Cardiac muscle cell (in vitro differentiated cells and primary cell): ENCODE results near the gene CELSR1. TPM values are rescaled to one million over a fixed set of nuclear protein-coding genes. Genes with fewer than 3 reads are reported as not detected.

Source experiments
- DNase-seq, 2 donors: peaks; one replicate each; pipeline versions ENCODE4 v3.0.0 to v3.0.0-alpha.2; 2010 to 2017; ENCODE audit warnings: low read depth in 1 of 2, low spot score in 1 of 2
- H3K27ac ChIP-seq: fragments of 200-600 bp; sonication (generic); 2 replicates; pipeline ENCODE4 v1.5.1; 2016
- H3K27me3 ChIP-seq: fragments of 200-600 bp; sonication (generic); 2 replicates; pipeline ENCODE4 v1.6.0; 2016; ENCODE audit warnings: control low read depth
- H3K36me3 ChIP-seq: fragments of 200-600 bp; sonication (generic); 2 replicates; pipeline ENCODE4 v1.5.1; 2016; ENCODE audit warnings: control low read depth
- H3K4me1 ChIP-seq: fragments of 200-600 bp; sonication (generic); 2 replicates; pipeline ENCODE4 v1.8.1; 2017; ENCODE audit warnings: low read depth, mild to moderate bottlenecking, mixed run types
- H3K4me3 ChIP-seq: fragments of 200-600 bp; sonication (generic); 2 replicates; pipeline ENCODE4 v1.5.1; 2016; ENCODE audit warnings: mild to moderate bottlenecking
- H3K9me3 ChIP-seq: fragments of 200-600 bp; sonication (generic); 2 replicates; pipeline ENCODE4 v1.5.1; 2017; ENCODE audit warnings: low read depth, mild to moderate bottlenecking, control low read depth
- polyA plus RNA-seq: library from polyadenylated mRNA; unstranded; fragments of >200 nt; fragmentation: Nextera tagmentation; extraction: Ambion mirVana; gene quantifications from 2 replicates; pipeline ENCODE4 v1.2.1, GENCODE V29; 2016
- total RNA-seq: library from RNA; depleted of rRNA; stranded (reverse); fragments of >200 nt; gene quantifications from 2 replicates; pipeline ENCODE4 v1.2.3, GENCODE V29; 2016
- TF ChIP-seq, protein P1 (sequence below): IDR thresholded peaks from 2 replicates; pipeline ENCODE4 v1.5.1; 2012; ENCODE audit warnings: low read depth, mild to moderate bottlenecking, low read length

CELSR1 gene
- total and polyA plus RNA-seq, 2 experiments from 2014 or later = 9.0 to 37.4 TPM

DNA sequence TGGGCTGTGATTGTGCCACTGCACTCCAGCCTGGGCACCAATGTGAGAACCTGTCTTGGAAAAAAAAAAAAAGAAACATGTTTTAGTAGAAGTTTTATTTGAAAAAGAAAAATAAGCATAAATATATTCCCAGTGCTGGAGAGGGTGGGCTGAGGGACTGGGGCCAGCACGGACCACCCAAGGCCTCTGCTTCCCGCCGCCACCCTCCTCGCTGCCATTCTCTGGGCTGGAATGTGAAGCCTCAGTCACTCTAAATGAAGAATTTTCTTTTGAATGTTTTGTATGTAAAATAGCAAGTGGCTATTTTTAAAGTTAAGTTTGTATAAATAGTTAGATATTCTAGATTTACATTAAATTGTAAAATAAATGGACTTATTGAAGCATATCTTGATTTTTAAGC, 207.0 kb downstream of the CELSR1 start:
- TF ChIP-seq, protein P1, sequence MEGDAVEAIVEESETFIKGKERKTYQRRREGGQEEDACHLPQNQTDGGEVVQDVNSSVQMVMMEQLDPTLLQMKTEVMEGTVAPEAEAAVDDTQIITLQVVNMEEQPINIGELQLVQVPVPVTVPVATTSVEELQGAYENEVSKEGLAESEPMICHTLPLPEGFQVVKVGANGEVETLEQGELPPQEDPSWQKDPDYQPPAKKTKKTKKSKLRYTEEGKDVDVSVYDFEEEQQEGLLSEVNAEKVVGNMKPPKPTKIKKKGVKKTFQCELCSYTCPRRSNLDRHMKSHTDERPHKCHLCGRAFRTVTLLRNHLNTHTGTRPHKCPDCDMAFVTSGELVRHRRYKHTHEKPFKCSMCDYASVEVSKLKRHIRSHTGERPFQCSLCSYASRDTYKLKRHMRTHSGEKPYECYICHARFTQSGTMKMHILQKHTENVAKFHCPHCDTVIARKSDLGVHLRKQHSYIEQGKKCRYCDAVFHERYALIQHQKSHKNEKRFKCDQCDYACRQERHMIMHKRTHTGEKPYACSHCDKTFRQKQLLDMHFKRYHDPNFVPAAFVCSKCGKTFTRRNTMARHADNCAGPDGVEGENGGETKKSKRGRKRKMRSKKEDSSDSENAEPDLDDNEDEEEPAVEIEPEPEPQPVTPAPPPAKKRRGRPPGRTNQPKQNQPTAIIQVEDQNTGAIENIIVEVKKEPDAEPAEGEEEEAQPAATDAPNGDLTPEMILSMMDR = no peak
- H3K36me3 ChIP-seq = no peaks in the 10 kb centered on the region
- no peaks in the 10 kb centered on the region for H3K9me3 ChIP-seq

DNA sequence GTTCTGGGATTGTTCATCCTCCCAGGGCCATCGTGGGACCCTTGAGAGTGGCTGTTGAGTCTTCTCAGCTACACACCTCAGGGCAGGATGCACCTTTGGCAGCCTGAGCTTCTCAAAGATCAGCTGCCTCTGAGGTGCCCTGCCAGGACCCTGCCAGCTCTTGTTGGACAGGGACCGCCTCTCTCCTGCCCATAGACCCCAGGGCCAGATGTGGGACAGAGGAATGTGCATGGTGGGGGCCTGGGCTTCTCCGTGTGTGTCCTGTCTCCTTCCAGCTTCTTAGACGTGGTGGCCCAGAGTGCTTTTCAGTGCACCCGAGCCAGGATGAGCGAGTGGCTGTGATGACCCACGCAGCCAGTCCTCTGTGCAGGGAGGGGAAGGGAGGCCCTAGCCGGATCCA, 207.8 kb downstream of the CELSR1 start:
- Histone ChIP-seq H3K4me1 (no peaks in the 10 kb centered on the region), H3K36me3 (no peaks in the 10 kb centered on the region), H3K27me3 (no peaks in the 10 kb centered on the region), H3K4me3 (no peak overlapping the region), H3K9me3 (no peaks in the 10 kb centered on the region), H3K27ac (no peak overlapping the region)
- DNase-seq = no peak
- TF ChIP-seq, protein P1 = no peak

More for the DNA sequence above, 207.0 kb downstream of the CELSR1 start:
- Histone ChIP-seq H3K4me1 (peaks cover 3% of the 10 kb centered on the region), H3K27me3 (no peaks in the 10 kb centered on the region), H3K27ac (no peak overlapping the region), H3K4me3 (no peak overlapping the region)
- DNase-seq = no peak

DNA sequence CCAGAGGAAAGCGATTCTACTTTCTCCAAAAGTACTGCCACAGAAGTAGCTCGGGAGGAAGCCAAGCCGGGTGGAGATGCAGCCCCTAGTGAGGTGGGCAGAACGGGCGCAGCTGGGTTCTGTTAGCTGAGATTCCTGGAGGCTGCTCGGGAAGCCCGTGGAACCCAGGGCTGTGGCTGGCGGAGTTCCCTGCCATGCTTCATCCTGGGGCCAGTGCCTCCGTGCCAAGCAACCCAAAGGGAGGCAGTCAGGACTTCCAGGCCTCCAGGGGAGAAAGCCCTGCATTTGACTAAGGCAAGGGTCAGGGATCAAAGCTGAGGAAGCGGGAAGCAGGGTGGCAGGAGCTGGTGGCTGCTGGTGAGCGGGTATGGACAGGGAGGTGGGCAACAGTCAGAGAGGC, 208.6 kb downstream of the CELSR1 start:
- TF ChIP-seq, protein P1 = no peak
- Histone ChIP-seq H3K27me3 (no peaks in the 10 kb centered on the region), H3K4me1 (no peaks in the 10 kb centered on the region), H3K9me3 (no peaks in the 10 kb centered on the region), H3K4me3 (no peak overlapping the region), H3K36me3 (no peaks in the 10 kb centered on the region), H3K27ac (no peak overlapping the region)
- DNase-seq = no peak

DNA sequence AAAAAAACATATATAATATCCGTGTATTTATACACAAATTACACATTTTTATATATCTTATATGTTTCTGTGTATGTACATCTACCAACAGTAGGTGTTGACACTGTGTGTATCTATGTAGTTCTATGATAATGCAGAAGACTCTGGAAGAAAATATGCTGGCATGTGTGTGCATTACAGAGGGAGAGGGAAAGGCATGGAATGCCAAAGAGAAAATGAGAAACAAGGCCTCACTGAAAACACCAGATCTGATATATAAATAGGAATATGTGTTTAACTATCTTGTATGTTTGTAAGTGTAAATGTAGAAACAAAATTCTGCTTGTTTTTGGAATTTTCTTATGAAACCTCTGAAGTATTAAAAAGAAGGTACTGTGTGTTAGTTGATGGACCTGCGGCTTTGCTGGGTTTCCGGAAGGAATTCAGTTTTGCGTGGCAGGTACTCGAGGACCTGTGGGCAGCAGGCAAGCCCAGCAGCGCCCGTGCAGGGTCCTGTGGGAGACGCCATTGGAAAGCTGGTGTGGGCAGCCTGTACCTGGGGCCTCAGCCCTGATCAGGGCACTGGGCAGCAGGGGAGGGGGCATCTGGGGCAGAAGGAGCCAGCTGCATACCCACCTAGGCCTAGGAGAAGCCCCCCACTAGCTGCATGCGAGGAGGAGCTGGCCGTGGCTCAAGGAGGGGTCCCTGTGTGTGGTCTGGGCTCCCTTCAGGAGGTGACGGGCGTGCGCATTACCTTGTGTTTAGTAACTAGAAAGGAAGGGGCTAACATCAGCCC, 209.5 kb downstream of the CELSR1 start:
- Histone ChIP-seq H3K27ac (no peak overlapping the region), H3K27me3 (no peaks in the 10 kb centered on the region)

DNA sequence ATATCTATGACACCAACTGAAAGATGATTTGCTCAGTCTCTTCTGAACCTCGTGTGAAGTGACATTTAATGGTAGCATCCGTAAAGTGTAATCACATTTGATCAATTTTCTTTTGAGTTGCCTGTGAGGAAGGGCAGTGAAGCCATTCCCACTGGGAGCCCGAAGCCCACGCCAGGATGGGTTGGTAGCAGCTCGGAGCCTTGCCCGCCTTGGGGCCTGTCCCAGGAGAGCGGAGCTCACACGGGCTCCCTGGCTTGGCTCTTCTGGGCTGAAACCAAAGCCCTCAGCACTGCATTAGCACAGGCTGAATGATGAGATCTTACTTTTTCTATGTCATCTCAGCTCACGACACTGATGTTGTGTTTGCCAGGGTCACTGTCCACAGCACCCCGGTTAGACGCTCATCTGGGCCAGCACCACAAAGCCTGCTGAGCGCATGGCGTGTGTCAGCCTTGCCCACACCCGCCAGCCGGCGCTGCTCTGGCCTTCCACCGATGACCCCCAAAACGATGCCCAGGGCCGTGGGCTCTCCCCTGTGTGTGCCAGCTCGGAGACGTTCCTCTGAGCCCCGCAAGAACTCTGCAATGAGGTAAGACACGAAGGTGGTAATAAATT, 211.2 kb downstream of the CELSR1 start:
- H3K36me3 ChIP-seq = no peaks in the 10 kb centered on the region
- H3K4me1 ChIP-seq = no peaks in the 10 kb centered on the region
- TF ChIP-seq, protein P1 = no peak
- no peak overlapping the region for H3K27ac ChIP-seq
- DNase-seq = no peak
- no peaks in the 10 kb centered on the region for H3K27me3 ChIP-seq
- H3K4me3 ChIP-seq = no peak overlapping the region
- no peaks in the 10 kb centered on the region for H3K9me3 ChIP-seq

More for the DNA sequence above, 209.5 kb downstream of the CELSR1 start:
- DNase-seq = no peak
- Histone ChIP-seq H3K4me3 (no peak overlapping the region), H3K36me3 (no peaks in the 10 kb centered on the region), H3K9me3 (no peaks in the 10 kb centered on the region), H3K4me1 (no peaks in the 10 kb centered on the region)
- TF ChIP-seq, protein P1 = no peak
